DMS153 treated with DMSO at 0.1 percent for 48 hours (cell line): Measurements from ENCODE around the gene RIN1.

Source experiments
- DNase-seq: peaks from one replicate; lab custom pipeline; 2025; ENCODE audit not compliant: unreplicated experiment; lab: John Stamatoyannopoulos, UW

RIN1 gene

DNA sequence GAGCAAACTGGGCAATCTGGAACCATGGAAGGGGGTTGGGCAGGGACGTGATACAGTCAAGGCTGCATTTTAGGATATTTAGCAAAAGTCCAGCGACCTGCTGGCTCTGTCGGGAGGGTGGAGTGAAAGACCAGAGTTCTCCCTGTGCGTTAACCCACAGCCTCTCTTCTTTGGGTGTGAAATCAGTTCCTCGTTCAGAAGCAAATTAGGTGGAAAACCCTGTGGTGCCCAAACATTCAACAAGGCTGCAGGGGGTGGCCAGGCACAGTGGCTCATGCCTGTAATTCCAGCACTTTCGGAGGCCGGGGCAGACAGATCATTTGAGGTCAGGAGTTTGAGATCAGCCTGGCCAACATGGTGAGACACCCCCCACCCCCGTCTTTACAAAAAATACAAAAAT is 38.6 kb downstream of the RIN1 start:
- DNase-seq, result no peak

DNA sequence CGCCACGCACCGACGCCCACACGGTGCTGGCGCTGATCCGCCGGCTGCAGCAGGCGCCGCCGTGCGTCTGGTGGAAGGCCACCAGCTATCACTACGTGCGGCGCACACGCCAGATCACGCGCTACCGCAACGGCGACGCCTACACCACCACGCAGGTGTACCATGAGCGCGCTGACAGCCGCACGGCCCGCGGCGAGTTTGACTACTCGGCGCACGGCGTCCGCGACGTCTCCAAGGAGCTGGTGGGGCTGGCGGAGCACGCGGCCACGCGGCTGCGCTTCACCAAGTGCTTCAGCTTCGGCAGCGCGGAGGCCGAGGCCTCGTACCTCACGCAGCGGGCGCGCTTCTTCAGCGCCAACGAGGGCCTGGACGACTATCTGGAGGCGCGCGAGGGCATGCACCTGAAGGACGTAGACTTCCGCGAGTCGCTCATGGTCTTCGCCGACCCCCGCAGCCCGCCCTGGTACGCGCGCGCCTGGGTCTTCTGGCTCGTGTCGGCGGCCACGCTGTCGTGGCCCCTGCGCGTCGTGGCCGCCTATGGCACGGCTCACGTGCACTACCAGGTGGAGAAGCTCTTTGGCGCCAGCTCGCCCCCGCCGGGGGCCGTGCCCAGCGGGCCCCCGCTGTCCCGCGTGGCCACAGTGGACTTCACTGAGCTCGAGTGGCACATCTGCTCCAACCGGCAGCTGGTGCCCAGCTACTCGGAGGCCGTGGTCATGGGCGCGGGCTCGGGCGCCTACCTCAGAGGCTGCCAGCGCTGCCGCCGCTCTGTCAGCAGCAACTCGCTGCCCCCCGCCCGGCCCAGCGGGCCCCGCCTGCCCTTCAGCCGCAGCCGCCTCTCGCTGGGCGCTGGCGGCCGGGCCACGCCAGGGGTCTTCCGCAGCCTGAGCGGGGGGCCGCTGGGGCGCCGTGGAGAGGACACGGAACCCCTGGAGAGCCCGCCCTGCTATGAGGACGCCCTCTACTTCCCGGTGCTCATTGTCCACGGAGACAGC is 41.3 kb downstream of the RIN1 start:
- DNase-seq, result no peak

DNA sequence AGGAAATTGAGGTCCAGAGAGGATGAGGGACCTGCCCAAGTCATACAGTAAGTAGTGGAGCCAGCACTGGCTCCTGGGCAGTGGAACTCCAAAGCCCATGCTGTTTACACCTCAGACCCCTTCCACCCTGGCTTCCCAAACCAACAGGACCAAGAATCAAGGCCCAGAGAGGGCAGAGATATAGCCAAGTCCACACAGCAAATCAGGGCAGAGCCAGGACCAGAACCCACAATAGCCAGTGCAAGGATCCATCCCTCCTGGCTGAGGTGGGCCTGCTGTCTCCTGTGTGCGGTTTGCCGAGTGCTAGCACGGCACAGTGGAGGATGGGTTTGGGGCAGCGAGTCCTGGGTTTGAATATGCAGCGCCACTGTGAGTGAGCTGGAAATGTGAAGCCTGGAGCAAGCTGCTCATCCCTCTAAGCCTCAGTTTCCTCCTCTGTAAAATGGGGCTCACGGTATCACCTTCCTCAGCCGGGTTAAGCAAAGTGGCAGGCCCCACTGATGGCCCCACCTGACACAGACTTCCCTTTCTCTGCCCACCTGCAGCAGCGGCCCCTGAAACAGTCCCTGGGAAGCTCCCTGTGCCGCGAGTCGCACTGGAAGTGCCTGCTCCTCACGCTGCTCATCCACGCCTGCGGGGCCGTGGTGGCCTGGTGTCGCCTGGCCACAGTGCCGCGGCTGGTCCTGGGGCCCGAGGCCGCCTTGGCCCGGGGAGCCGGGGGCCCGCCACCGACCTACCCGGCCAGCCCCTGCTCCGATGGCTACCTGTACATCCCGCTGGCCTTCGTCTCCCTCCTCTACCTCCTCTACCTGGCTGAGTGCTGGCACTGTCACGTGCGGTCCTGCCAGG is 42.2 kb downstream of the RIN1 start:
- DNase-seq, result no peak

DNA sequence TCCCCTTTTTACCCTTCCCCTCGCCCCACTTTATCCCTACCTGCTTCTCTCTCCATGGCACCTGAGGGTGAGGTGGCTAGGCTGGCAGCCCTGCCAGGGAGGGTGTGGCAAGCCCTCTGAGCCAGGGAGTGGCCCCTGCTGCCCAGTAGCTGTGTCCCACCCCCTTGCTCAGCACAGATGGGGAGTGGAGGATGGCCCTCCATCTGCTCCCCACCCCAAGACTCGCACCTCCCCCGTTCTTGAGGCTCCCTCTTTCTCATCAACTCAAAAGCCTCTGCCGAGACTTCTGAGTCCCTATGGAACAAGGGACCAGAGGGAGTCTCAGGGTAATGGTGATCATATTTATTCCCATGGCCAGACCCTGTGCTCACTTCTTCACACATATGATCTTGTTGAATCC is 42.9 kb downstream of the RIN1 start:
- DNase-seq, result no peak

DNA sequence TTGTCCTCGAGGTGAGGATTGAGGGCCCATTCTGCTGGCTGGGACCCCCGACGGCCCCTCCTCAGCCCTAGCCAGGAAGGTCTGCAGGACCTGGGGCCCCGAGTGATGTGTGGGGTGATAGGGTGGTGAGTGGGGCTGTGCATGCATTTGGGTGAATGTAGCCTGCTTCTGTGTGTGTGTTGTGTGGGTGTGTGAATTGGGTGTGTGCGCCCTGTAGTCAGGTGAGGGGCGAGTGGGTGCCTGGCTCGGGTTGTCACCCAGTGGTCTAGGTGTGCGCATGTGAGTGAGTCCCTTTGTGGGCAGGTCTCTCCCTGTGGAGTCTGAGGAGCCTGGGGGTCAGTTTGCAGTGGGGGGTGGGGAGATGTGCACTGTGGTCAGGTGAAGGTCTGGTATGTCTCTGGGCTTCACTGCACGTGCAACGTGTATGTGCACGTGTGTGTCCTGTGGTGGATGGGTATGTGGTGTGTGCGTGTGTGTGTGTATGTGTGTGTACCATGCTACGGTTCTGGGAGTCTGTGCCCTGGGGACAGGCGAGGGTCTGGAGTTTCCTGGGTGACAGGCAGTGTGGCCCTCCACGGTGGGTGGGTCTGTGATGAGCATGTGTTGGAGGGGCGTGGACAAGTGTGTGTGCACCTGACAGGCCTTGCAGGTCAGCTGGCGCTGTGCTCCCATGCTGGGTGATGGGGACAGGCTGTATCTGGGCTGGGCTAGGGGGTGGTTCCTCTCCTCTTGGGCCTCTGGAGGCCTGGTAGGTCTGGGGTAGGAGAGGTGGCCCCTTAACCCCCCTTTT is 43.5 kb downstream of the RIN1 start:
- no peak for DNase-seq

DNA sequence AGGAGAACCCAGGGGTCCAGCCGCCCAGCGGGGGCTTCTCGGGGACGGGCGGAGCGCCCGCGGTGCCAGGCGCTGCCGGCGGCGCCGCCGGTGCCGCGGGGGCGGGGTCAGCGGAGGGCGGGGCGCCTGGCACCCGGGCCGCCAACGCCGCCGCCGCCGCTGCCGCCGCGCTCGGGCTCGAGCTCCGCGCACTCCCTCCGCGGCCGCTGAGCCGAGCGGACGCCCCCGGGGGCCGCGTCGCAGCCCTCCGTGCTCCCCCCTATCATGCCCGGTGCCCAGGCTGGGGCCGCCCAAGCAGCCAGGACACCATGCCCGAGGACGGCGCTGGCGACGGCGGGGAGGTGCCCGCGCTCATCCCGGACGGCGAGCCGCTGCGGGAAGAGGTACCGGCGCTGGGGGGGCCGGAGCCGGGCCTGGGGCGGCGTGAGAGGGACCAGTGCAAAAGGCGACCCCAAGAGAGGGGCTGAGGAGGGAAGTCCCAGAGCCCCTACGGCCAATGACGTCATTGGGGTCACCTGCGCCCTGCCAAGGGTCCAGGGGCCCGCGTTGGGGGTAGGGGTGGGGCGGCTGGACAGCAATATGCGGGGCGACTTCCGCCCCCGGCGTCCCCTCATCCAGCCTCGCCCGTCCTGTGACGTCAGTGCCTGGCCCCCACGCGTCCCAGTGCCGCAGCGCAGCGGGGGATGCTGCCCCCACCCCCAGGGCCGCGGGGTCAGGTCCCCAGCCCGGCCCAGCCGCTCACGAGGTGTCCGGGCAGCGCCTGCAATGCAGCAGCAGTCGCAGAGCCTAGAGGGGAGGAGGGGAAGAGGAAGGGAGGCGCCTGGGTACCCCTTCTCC is 44.3 kb downstream of the RIN1 start, which contains the start of gene TMEM151A:
Gene TMEM151A, plus strand, starts transcription at position 189 of the 837 bp plus-strand sequence. Its CDS starts 120 bp downstream, at position 309.
- no peak for DNase-seq

DNA sequence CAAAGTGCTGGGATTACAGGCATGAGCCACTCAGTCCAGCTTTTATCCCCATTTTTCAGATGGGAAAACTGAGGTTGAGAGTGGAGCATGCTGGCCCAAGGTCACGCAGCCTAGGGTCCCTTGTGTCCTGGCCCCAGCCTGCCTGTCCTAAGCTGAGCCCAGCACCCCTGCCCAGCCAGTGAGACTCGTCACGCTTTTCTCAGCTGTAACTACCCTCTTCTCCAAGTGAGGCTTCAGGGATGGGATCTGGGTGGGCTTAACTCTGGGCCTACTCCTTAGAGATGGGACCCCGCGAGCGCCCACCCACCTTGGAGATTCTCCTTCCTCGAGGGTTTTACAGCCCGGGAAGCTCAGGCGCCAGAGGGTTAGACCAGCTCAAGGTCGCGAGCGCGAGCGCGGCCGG is 44.9 kb downstream of the RIN1 start:
- DNase-seq, result no peak

DNA sequence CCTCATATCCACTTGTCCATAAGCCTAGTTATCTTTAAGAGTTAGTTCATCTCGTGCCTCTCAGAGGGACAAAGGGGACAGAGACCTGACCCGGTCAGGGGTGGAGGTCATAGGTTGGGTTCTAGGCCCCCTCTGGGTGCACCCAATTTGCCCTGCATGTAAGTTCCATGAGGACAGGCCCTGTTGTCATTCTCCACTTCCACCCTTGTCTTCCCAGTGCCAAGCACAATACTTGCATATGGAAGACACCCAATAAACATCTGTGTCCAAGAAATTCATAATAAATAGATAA is 46.0 kb downstream of the RIN1 start:
- no peak for DNase-seq

DNA sequence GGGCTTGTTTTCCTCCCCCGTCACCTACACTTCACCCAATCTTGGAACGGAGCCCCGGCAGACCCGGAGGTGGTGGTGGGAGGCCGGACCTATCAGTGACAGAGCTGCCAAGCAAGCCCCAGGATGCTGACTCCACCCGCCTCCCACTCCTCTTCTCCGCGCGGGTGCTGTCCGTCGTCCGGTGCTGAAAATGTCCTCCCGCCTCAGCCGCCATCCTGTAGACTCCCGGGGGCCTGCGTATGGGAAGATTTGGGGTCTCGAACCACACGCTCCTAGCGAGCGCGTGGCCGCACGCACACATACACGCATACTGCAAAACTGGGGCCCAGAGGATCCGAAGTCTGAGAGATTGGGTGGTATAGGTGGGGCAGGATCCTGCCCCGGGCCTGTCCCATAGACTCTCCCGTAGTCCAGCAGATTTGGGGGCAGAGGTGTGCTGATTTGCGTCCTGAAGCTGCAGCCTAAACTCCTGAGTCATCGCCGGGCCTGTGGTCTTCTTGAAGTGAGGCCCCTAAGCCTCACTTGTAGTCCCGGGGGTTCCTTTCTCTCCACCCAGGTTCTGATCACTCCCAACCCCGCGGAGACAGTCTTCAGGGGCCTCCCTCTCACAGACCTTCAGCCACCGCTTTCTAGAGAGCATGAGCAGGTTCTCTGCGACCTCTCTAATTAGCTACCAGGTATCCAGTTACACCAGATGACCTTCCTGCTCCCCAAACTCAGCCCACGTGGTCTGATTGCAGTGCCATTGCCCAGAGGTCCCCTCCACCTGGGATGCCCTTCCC is 46.5 kb downstream of the RIN1 start:
- DNase-seq, result peak; percentile 62

DNA sequence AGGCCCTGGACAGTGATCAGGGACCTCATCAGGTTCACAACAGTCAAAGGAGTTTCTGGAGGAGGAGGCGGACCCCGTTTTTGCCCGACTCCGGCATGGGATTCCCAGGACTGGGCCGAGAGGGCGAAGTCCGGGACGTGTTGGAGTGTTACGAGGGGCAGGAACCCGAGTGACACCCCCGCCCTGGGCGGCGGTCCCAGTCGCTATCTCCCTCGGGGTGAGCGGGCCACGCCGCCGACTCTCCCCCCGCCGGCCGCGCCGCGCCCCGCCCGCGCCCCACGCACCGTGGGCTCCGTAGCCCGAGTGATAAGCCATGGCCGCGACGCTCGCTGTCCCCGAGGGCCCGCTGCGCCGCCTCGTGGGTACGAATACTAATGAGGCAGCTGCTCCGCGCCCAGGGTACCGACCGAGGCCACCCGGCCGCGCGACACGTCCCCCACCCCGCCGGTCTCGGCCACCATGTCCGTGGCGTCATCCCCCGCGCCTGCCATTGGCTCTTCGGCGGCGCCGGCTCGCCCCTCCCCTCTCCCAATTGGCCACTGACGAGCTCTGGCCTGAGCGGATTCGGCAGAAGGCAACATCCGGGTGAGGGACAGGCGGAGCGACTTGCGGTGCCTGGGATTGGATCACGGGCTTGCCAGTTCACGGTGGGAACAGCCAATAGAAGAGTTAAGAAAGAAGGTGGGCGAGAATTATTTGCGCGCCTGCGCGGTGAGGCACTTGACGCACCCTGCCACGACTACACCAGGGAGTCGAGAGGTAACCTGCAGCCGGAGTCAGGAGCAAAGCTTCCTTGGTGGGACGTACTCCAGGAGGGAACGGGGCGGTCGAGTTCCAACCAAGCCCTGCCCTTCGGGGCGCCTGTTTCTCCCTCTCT is 47.3 kb downstream of the RIN1 start, which contains the start of gene YIF1A:
Gene YIF1A, minus strand, starts transcription at position 473 of the 877 bp plus-strand sequence. Its CDS starts 158 bp downstream, at position 315.
- DNase-seq, result peak; percentile 97

DNA sequence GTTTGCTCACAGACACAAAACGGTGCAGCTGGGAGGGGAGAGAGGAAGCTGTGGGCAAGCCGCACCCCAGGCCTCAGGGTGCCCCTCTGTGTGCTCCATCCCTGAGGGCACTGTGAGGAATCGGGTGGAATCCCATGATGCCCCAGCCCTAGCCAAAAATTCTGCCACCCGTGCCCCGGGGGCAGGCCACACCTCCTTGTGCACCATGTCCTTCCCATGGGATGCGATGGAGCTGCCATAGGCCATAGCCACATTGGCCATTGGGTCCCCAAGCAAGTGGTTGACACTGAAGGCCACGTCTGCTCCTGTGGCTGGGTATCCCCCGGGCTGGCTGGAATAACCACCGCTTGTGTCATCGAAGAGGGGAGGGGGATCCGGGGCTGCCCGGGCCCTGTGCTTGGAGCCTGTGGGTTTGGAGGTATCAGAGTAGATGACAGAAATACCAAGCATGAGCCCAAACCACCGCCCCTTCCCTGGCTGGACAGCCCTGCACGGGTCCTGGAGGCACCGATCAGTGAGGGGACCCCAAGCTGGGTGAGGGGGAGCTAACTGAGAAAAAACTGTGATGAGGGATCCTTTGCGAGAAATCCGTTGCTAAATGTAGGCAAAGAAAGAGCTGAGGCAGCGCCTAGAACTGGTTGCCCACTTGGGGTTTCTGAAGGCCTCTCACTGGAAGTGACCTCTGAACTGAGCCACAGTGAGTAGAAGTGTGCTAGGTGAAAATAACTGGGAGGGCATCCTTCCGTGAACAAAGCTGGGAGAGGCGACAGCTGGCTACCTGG is 48.2 kb downstream of the RIN1 start:
- DNase-seq, result no peak

DNA sequence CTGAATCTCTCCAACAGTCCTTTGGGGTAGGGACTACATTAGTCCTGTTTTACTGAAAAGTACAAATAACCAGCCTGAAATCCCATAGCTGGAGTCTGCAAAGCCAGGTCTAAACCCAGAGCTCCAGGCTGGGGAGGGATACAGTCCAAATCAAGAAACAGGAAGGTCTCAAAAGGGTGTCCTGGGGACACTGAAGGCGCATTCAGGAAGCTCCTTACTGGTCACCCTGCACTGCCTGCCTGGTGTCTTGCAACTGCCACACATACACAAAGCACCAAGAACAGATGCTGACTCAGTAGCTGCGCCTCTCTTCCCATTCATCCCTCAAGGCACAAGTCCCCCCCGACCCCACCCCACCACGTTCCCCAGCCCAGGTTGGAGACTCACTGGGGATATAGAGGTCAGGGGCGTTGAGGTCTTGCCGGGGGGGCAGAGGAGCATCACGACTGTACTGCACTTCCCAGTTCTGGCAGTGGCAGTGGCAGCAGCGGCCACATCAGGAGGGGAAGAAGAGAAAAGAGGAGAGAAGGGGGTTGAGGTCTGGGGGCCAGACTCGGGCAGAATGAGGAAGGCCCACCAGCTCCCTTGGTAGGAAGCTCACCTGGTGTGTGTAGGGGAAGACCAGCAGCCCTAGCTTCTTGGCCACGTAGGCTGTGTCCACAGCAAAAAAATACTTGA is 48.9 kb downstream of the RIN1 start:
- no peak for DNase-seq

DNA sequence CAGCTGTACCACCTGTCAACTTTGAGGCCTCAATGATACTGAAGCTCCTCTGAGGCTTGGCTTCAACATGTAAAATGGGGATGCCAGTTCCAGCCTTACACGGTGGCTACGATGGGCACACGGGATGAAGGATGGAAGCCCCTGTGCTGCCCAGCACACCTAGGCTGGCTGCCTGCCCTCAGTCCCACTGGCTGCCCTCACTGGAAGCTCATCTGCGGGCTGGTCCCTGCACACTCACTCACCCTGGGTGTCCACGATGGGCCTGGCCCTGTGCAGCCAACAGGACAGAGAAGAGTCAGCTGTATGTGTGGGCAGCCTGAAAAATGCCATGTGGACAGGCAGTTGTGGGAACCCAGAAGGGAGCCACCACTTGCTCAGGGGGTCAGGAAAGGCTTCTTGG is 49.5 kb downstream of the RIN1 start:
- no peak for DNase-seq

DNA sequence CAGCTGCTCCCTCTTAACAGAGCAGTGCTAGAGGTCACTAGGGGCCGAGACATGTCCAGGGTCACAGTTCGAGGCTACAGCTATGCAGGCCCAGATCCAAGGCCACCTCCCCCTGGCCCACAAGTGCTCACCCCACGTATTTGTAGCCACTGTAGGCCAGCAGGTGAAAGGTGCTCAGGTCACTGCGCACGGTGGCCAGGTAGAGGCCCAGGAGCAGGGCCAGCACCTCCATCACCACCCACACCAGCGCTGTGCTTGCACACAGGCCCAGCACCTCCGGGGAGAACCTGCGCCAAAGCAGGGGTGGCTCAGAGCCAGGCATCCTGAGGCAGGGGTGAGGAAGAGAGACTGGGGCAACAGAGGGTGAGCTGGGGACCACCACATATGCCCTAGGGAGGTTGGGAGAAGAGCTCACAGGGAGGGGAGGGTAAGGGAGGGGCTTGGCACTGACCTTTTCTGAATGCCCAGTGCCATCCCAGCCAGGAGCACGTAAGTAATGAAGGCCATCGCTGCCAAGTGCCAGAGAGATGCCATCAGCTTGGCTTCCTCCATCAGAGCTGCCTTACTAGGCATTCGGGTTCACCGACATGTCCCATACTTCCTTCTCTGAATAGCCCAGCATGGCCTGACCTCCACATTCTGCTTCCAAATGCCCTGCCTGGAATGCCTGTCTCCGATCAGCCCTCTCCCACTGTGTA is 50.8 kb downstream of the RIN1 start:
- no peak for DNase-seq

DNA sequence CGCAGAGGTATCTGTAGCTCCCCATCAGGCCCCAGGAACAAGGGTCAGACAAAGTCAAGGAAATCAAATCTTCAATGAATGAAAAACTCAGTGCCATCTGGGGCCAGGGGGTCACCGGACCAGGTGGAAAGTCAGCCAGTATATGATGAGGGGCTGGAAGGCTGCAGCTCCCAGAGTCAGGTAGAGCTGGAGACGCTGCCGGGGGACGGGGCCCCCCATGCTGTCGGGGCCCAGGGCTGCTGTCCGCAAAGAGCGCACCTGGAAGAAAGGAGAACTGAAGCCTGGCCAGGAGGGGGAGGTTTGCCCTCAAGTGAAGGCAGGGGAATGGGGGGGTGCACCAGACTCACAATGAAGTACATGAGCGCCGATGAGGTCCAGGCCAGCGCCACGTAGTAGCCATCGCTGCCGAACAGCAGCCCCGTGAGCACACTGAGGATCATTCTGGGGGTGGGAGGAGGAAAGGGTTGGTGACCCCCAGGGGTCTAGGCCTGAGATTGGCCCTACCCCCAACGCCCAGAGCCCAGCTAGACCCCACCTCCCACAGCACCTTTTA is 51.6 kb downstream of the RIN1 start:
- no peak for DNase-seq

DNA sequence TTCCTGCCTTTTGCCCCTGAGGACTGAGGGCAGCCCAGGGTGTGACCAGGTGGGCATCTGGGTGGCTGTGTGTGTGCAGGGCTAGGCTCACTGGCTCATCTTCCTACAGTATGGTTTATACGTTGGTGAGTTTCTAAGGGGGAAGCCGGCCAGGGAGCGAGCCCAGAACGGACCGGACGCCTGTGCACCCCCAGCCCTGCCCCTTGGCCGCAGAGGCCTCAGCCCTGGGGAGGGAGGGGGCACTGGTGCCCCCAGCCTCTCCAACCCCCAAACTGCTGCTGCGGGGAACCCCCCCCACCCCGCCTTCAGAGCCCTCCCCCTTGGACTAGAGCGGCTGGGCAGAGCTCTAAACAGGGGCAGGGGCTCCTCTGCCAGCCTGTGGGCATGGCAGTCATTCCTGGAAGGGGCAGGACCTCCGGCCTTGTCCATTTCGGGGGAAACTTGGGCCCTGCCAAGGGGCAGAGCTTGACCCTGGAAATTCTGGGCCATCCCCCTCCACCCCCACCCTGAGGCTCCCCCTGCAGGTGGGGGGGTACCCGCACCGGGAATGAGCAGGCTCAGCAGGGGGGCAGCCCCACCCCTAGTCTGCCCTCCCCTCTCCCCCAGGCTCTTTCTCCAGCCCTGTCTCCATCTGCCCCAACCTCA is 52.7 kb downstream of the RIN1 start:
- DNase-seq, result no peak
